Measurements from ENCODE around the gene B4GALT1.

DNA sequence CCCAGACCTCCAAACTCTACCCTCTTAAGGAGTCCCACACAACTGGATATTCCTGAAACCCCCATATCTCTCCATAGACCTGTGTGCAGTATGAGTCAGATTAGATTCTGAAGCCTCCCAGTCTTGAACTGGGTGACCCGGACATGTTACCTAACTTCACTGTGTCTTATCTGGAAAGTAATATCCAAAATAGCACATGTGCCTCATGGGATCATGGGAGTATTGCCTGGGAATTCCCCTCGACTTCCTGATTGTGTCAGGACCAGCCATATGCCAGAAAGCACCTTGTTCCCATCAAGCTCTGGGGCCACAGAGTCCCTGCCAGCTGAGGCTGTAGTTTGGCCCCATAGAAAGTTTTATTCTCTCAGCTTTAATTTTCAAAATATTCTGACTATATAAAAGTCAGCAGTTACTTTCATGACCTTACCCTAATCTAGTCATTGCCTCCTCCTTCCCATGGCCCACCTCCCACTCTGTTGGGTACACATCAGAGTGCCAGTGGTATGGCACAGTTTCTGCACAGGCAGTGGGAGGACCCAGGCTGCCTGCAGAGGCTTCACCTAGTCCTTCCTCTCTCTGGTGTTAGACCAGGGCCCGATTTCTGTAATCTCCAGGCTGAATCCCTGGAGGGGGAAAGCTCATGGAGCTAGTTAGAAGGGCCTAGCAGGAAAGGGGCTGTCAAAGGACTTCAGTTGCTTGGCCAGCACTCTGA, 19.5 kb upstream of the B4GALT1 start:
- TF ChIP-seq, protein P1, sequence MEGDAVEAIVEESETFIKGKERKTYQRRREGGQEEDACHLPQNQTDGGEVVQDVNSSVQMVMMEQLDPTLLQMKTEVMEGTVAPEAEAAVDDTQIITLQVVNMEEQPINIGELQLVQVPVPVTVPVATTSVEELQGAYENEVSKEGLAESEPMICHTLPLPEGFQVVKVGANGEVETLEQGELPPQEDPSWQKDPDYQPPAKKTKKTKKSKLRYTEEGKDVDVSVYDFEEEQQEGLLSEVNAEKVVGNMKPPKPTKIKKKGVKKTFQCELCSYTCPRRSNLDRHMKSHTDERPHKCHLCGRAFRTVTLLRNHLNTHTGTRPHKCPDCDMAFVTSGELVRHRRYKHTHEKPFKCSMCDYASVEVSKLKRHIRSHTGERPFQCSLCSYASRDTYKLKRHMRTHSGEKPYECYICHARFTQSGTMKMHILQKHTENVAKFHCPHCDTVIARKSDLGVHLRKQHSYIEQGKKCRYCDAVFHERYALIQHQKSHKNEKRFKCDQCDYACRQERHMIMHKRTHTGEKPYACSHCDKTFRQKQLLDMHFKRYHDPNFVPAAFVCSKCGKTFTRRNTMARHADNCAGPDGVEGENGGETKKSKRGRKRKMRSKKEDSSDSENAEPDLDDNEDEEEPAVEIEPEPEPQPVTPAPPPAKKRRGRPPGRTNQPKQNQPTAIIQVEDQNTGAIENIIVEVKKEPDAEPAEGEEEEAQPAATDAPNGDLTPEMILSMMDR (IDR thresholded peaks at IDR 0.05; ENCODE audit: extremely low read depth in 1 of 2, insufficient read depth in 1 of 2, low read depth in 1 of 2, low read length in 2 of 2) = no peak
- TF ChIP-seq POLR2AphosphoS5 (IDR thresholded peaks at IDR 0.05; ENCODE audit: insufficient read depth, low read depth, low read length) = no peak
- TF ChIP-seq, protein P2, sequence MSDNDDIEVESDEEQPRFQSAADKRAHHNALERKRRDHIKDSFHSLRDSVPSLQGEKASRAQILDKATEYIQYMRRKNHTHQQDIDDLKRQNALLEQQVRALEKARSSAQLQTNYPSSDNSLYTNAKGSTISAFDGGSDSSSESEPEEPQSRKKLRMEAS (IDR thresholded peaks at IDR 0.05; ENCODE audit: insufficient read depth, insufficient read length) = no peak
- no peak for TF ChIP-seq EZH2 (IDR thresholded peaks at IDR 0.05; ENCODE audit: borderline replicate concordance, low read depth, low read length, severe bottlenecking)
- TF ChIP-seq POLR2A (IDR thresholded peaks at IDR 0.05; ENCODE audit: low read depth, low read length) = no peak

Data from endothelial cell of umbilical vein (primary cell).